Ovary (tissue), 3 donors: Measurements from ENCODE around the gene PAIP1.
"Not testable (repeated sequence)": the region's sequence is repeated elsewhere in the genome, so short reads cannot be mapped to it uniquely, and the experiment has no call there.

ENCODE experiments used
- CTCF ChIP-seq, 3 donors: fragments of 450-650 bp in 2 of 3; fragments of 200-600 bp in 1 of 3; IDR thresholded peaks; one replicate each; pipeline versions ENCODE4 v1.5.1 to v1.8.0; 2016 to 2022; ENCODE audit warnings: antibody characterized with exemption in 3 of 3, mild to moderate bottlenecking in 1 of 3
- EP300 ChIP-seq: sonication (generic); formaldehyde crosslinking; IDR thresholded peaks from one replicate; pipeline ENCODE4 v1.6.1; 2017; ENCODE audit warnings: antibody characterized with exemption
- POLR2A ChIP-seq: fragments of 450-650 bp; IDR thresholded peaks from one replicate; pipeline ENCODE4 v1.6.1; 2017; ENCODE audit warnings: antibody characterized with exemption, mild to moderate bottlenecking, moderate library complexity
- donor health status: DM: no; HTN: no; CAD: no.

- TF ChIP-seq POLR2A; CTCF (IDR thresholded peaks at IDR 0.05); EP300: not testable (repeated sequence)
Observed at GRCh38 chr5:43598927-43599326, 42.0 kb upstream of the PAIP1 start.
